HG03469 (cell line): Measurements from ENCODE around the gene CDH4.

Source experiments
- ATAC-seq: cut with Tn5 transposase; IDR thresholded peaks from one replicate; pipeline ENCODE4 v1.9.1; 2021; ENCODE audit warnings: mild to moderate bottlenecking, moderate library complexity, moderate number of reproducible peaks; ENCODE audit not compliant: unreplicated experiment

Gene CDH4

DNA sequence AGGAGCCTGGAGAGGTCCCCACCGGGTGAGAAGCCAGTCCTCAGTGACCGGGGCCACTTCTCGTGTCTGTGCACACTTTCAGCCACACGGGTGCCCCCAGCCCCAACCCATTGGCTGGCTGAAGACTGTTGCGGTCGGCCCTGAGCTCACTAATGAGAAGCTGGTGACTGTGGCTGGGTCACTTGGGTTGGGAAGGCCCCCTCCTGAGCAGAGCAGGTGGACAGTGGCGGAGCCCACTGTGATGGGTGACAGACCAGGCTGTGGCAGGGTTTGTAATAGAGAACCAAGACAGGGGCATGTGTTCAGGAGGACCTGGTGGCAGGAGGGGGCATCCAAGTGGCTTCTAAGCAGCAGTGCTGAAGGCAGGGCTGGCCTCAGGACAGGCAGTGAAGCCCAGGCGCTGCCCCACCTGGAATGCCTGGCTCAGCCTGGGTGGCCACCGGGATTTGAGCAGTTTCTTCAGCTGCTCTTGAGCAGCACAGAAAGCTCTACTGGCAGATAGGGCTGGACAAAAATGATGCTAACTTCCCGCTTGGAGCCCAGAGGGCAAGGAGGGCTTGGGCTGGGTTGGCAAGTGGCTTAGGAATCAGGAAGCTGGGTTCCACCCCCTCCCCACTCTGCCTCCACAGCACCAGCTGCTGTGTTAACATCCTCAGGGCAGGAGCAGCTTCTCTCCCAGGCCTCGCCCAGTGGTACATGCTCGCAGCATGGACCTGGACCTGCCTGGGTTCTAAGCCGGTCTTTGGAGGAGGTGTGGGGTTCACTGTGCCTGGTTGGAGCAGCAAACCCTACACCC is 256.4 kb downstream of the CDH4 start:
- no peak for ATAC-seq

DNA sequence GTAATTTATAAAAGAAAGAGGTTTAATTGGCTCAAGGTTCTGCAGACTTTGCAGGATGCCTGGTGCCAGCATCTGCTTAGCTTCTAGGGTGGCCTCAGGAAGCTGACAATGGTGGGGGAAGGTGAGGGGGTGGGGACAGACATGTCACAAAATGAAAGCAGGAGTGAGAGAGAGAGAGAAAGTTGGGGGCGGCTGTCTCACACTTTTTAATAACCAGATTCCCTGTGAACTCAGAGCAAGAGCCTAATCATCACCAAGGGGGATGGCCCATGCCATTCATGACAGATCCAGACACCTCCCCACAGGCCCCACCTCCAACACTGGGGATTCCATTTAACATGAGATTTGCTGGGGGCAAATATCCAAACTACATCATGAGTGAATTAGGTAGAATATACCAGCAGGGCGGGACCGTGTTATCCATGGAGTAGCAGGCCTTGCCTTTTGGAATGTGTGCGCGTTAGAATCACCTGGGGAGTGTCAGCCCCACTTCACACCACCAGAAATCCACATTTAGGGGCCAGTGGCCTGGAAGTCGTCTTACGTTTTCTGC is 258.8 kb downstream of the CDH4 start:
- ATAC-seq, result no peak

GRCh38 chr20:61512475-61512874 is 260.4 kb downstream of the CDH4 start:
- no peak for ATAC-seq

GRCh38 chr20:61513124-61514017 is 261.3 kb downstream of the CDH4 start:
- ATAC-seq, result no peak

DNA sequence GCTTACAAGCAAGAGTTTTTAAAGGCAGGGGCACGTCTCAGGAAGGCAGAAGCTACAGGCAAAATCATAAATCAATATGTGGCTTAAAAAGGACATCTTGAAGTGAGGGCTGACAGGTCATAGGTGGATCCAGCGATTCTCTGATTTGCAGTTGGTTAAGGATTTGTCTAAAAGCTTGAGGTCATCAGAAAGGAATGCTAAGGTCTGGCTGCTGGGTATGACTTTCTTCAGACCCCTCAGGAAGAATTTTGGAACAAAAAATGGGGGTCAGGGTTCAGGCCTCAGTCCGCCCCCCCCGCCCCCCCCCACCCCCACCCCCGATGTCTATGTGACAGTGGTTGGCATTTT is 261.9 kb downstream of the CDH4 start:
- ATAC-seq, result no peak

DNA sequence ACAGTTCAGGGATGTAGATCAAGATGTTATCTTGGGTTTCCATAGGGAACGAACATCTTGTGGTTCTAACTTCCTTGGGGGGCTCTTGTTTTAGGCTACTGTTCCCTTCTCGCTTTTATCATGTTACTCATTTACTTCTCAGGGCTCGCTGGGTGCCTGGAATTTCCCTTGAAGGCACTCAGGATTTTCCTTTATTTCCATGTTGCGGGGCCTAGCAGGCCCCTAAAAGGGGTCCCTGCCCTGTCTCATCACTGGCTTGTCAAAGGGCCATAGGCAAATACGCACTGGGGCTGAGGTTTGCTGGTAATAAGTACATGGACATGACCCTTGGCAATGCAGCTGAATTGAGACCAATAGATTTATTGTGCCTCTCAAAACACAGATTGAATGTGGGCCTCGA is 262.3 kb downstream of the CDH4 start:
- no peak for ATAC-seq

- no peak for ATAC-seq
Measured at GRCh38 chr20:61514805-61515505, 262.9 kb downstream of the CDH4 start.

GRCh38 chr20:61515922-61516321 is 263.9 kb downstream of the CDH4 start:
- ATAC-seq, result no peak

- no peak for ATAC-seq
Measured at GRCh38 chr20:61516346-61517208, 264.5 kb downstream of the CDH4 start.

DNA sequence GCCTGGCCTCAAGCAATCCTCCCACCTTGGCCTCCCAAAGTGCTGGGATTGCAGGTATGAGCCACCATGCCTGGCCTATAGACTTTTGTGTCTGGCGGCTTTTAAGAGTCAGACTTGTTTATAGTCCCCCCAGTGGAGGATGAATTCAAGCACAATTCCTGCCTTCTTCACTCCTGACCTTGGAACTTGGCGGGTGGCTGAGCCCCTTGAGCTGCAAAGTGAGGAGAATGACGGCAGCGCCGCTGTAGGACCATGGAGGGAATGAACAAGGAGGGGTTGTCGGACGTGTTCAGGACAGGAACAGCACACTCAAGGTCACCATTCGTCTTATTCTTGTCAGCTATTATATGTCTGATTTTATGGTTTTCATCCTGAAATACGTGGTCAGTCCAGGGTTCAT is 265.4 kb downstream of the CDH4 start:
- ATAC-seq, result no peak

- no peak for ATAC-seq
Measured at GRCh38 chr20:61518424-61518951, 266.4 kb downstream of the CDH4 start.

GRCh38 chr20:61519488-61519887 is 267.4 kb downstream of the CDH4 start:
- no peak for ATAC-seq

DNA sequence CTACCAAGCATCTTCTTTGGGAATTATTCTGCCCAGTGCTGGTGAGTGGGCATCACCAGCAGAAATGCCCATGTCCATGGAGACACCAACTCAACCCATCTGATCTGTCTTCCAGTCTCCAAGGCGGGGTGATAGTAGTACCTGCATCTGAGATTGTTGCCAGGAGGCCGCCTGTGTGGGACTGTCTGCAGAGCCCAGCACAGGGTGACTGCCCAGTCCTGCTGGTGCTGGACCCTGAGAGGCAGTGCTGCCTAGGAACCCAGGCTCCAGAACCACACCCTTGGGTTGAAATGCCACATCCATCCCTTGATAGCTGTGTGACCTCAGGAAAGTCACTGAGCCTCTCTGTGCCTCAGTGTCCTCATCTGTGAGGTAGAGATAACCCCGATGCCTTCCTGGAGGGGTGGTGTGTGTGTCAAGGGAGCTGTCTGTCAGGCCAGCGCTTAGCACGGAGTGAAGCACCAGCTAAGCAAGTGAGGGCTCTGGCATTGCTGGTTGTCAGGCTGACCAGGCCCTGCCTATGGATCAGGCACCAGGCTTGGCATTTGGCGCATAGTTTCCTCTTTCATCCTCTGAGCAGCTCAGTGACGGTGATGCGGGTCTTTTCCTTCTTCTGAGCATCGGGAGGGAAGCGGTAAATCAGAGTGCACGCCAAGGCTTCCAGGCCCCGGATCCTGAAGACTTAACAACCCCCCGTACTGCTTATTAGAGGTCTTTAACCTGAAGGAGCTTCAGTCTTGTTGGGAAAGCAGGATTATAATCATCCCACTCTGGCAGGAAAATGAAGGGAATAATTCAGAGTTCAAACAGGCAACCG is 268.2 kb downstream of the CDH4 start:
- no peak for ATAC-seq

- no peak for ATAC-seq
Measured at GRCh38 chr20:61520893-61521460, 268.9 kb downstream of the CDH4 start.

GRCh38 chr20:61521687-61522420 is 269.8 kb downstream of the CDH4 start:
- no peak for ATAC-seq

- ATAC-seq, result no peak
Measured at GRCh38 chr20:61522498-61523090, 270.5 kb downstream of the CDH4 start.

- ATAC-seq, result no peak
Measured at GRCh38 chr20:61523145-61523544, 271.1 kb downstream of the CDH4 start.
